Measurements from ENCODE around the gene HRNR. TPM values are rescaled to one million over a fixed set of nuclear protein-coding genes. Genes with fewer than 3 reads are reported as not detected.

The HRNR gene
- total and polyA plus RNA-seq, 8 donors: 0.45 TPM; not detected in 7

DNA sequence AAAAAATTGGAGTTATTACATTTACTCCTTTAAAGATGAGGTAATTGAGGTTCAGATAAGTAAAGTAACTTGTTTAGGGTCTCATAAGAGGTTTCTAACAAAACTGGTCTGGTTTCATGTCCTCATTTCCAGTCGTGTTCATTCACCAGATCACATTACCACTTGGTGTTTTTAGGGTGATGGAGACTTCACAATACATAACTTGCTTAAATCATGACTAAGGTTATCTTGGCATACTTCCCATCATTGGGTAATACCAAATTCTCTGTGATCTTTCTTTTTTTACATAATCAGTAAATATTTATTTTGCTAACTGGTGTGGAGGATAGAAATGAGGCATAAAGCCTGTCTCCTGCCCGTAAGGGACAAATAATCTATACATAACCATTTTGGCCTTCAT lies 33.4 kb downstream of the HRNR start:
- no peak for DNase-seq
- TF ChIP-seq POLR2AphosphoS5 (IDR thresholded peaks at IDR 0.05) (no peak), POLR2A (IDR thresholded peaks at IDR 0.05) (no peak), EP300 (IDR thresholded peaks at IDR 0.05) (no peak)
- TF ChIP-seq, protein P1, sequence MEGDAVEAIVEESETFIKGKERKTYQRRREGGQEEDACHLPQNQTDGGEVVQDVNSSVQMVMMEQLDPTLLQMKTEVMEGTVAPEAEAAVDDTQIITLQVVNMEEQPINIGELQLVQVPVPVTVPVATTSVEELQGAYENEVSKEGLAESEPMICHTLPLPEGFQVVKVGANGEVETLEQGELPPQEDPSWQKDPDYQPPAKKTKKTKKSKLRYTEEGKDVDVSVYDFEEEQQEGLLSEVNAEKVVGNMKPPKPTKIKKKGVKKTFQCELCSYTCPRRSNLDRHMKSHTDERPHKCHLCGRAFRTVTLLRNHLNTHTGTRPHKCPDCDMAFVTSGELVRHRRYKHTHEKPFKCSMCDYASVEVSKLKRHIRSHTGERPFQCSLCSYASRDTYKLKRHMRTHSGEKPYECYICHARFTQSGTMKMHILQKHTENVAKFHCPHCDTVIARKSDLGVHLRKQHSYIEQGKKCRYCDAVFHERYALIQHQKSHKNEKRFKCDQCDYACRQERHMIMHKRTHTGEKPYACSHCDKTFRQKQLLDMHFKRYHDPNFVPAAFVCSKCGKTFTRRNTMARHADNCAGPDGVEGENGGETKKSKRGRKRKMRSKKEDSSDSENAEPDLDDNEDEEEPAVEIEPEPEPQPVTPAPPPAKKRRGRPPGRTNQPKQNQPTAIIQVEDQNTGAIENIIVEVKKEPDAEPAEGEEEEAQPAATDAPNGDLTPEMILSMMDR (IDR thresholded peaks at IDR 0.05): no peak
- Histone ChIP-seq H3K9me3 (no peaks in the 10 kb centered on the region), H3K4me1 (peaks cover 0 to 28% (median 14%) of the 10 kb centered on the region in 4 donors), H3K36me3 (no peaks in the 10 kb centered on the region), H3K27me3 (peaks cover 0 to 11% (median 5%) of the 10 kb centered on the region in 3 donors), H3K27ac (no peak overlapping the region), H3K4me3 (no peak overlapping the region)
- intact Hi-C loops (cut with DNase I; ENCODE audit: low total_unique reads): loop anchor here (5.0 kb wide), 1 partner anchor 267 kb away; no protein-coding TSS in a partner anchor
- 19 to 36% (median 32%) methylated on average over 2 of the region's 2 CpGs for whole genome bisulfite sequencing, 5 donors

DNA sequence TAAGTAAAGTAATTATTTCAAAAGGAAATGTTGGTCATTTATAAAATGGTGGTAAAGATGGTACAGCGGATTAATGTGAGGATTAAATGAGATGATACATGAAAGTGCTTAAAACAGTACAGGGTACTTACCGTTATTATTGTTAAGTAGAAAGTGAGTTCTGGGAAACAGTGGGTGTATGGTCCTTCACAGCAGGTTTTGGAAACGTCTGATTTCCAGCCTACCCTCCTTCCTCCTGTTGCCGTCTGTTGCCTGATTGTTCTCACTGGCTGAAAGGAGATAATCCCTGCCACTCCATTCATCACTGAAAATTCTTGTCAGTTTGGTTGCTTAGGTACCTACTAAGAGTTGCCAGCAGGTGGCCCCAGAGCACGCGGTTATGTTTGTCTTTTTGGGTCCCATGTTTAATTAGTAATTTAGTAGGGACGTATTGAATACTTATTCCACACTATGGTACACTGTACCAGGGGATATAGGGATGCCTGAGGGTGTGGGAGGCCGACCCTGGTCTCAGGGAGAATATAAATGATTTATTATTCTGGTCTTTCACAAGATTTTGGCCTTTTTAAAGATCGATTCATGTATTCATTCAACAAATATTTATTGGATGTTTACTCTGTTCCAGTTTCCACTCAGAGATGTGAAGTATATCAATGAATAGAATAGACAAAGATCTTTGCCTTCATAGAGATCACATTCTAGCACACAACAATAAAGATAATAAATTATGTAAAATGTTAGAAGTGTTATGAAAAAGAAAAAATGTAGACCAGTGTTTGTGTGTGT lies 34.1 kb downstream of the HRNR start:
- Histone ChIP-seq H3K36me3 (no peaks in the 10 kb centered on the region), H3K4me3 (peak overlapping the region; percentile 49 to 57 (median 54)), H3K27me3 (peaks cover 0 to 11% (median 5%) of the 10 kb centered on the region in 3 donors), H3K27ac (peak overlapping the region in 1 of 5 donors; percentile 81), H3K4me1 (peaks cover 0 to 28% (median 14%) of the 10 kb centered on the region in 4 donors), H3K9me3 (no peaks in the 10 kb centered on the region)
- intact Hi-C loops (cut with DNase I; ENCODE audit: low total_unique reads): loop anchor here (5.0 kb wide), 1 partner anchor 267 kb away; no protein-coding TSS in a partner anchor
- TF ChIP-seq POLR2AphosphoS5 (IDR thresholded peaks at IDR 0.05) (no peak), POLR2A (IDR thresholded peaks at IDR 0.05) (no peak), EP300 (IDR thresholded peaks at IDR 0.05) (no peak)
- TF ChIP-seq, protein P1 (IDR thresholded peaks at IDR 0.05): peak in 5 of 7 experiments; percentile 28 to 66 (median 55)
- DNase-seq: peak; percentile 57 to 75
- WGBS, 5 donors: 18 to 22% (median 18%) methylated on average over 9 of the region's 9 CpGs

DNA sequence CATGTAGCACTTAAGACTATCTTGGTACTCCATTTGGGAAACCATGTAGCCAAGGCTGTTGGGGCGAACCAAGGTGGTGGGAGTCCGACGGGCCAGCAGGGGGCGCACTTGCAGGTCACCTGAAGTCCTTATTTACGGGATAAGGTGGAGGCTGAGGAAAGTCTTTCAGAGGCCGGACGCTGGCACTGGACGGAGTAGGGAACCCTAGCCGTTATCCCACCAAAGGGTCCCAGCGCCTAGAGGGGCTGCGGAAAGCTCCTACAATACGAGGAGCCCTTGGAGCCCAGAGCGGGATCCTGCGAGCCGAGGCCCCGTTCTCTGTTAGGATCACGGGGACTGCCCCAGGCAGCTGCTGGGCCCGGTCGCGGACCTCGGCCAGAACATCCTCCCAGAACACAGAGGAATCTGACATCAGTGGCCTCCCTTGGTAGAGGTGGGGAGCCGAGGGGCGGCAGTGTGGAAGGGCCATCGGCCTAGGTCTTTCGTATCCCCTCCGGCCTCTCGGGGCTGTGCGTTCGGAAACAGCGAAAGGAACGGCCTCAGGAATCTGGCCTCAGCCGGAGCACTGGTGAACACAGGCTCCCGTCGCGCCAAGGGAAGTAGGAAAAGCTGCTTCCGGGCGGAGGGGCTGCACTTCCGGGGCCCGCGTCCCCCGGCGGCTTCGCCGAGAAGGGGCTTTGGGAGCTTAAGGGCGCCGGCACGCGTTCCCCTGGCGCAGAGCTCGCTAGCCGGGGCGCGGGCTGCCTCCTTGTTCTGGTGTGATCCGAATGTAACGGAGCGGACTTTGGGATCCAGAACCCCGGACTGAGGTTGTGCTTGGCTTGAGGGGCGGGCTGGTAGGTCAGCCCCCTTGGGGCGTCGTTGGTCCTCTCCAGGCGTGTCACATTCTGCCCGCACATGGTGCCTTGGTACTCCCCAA lies 35.1 kb downstream of the HRNR start:
- H3K36me3 ChIP-seq: no peaks in the 10 kb centered on the region
- peak overlapping the region in 4 of 5 donors; percentile 50 to 81 (median 64) for H3K27ac ChIP-seq
- H3K27me3 ChIP-seq: peaks cover 0 to 11% (median 5%) of the 10 kb centered on the region in 3 donors
- DNase-seq: peak; percentile 77 to 79
- H3K9me3 ChIP-seq: no peaks in the 10 kb centered on the region
- TF ChIP-seq POLR2AphosphoS5 (IDR thresholded peaks at IDR 0.05) (no peak), POLR2A (IDR thresholded peaks at IDR 0.05) (no peak), EP300 (IDR thresholded peaks at IDR 0.05) (no peak)
- TF ChIP-seq, protein P1 (IDR thresholded peaks at IDR 0.05): peak in 5 of 7 experiments; percentile 29 to 79 (median 71)
- H3K4me3 ChIP-seq: peak overlapping the region; percentile 49 to 57 (median 54)
- intact Hi-C loops (cut with DNase I; ENCODE audit: low total_unique reads): no loop called here
- H3K4me1 ChIP-seq: peaks cover 0 to 28% (median 14%) of the 10 kb centered on the region in 4 donors
- 8 to 17% (median 15%) methylated on average over 41 to 62 of the region's 62 CpGs for WGBS, 5 donors
